HepG2 (cell line): Measurements from ENCODE around the gene LCAT. TPM values are rescaled to one million over a fixed set of nuclear protein-coding genes. Genes with fewer than 3 reads are reported as not detected.
A peak's percentile ranks its signal among the peaks of the same experiment; 100 is the strongest.

Source experiments
- CBX5 ChIP-seq: sonication (generic); formaldehyde crosslinking; IDR thresholded peaks from 2 replicates; pipeline ENCODE4 v1.4.0; 2020; ENCODE audit warnings: missing genetic modification reagents, borderline replicate concordance
- ELF3 ChIP-seq: IDR thresholded peaks from 2 replicates; pipeline ENCODE4 v1.6.1; 2016; ENCODE audit warnings: missing genetic modification reagents, missing compliant biosample characterization
- JDP2 ChIP-seq: sonication (generic); formaldehyde crosslinking; IDR thresholded peaks from 2 replicates; pipeline ENCODE4 v1.8.1; 2022; ENCODE audit warnings: missing genetic modification reagents, borderline replicate concordance
- KAT7 ChIP-seq: IDR thresholded peaks from 2 replicates; pipeline ENCODE4 v1.6.1; 2018; ENCODE audit warnings: borderline replicate concordance, missing compliant biosample characterization
- NCOA5 ChIP-seq: sonication (generic); formaldehyde crosslinking; IDR thresholded peaks from 2 replicates; pipeline ENCODE4 v1.4.0; 2020; ENCODE audit warnings: missing genetic modification reagents
- POLR2AphosphoS2 ChIP-seq: IDR thresholded peaks from 2 replicates; pipeline ENCODE4 v1.6.1; 2011; ENCODE audit warnings: low read depth, low read length, improper control_type of control experiment
- U2AF1 ChIP-seq: fragments of 200-400 bp; formaldehyde crosslinking; optimal IDR thresholded peaks from 2 replicates; pipeline ENCODE3; 2017; ENCODE audit warnings: mild to moderate bottlenecking, low read depth, low read length
- ZFY ChIP-seq: sonication (generic); formaldehyde crosslinking; IDR thresholded peaks from 2 replicates; pipeline ENCODE4 v1.4.0; 2020; ENCODE audit warnings: missing genetic modification reagents
- ZNF224 ChIP-seq: sonication (generic); formaldehyde crosslinking; IDR thresholded peaks from 2 replicates; pipeline ENCODE4 v1.5.0; 2020; ENCODE audit warnings: mild to moderate bottlenecking, missing genetic modification reagents
- ZNF253 ChIP-seq: sonication (generic); formaldehyde crosslinking; IDR thresholded peaks from 2 replicates; pipeline ENCODE4 v1.8.0; 2022; ENCODE audit warnings: mild to moderate bottlenecking, missing genetic modification reagents, borderline replicate concordance
- ZNF629 ChIP-seq: sonication (generic); formaldehyde crosslinking; conservative IDR thresholded peaks from 2 replicates; pipeline ENCODE4 v1.5.0; 2020; ENCODE audit warnings: missing genetic modification reagents
- ZNF660 ChIP-seq: sonication (generic); formaldehyde crosslinking; IDR thresholded peaks from 2 replicates; pipeline ENCODE4 v1.5.1; 2020; ENCODE audit warnings: mild to moderate bottlenecking, low read depth, missing genetic modification reagents, borderline replicate concordance
- ZNF670 ChIP-seq: sonication (generic); formaldehyde crosslinking; IDR thresholded peaks from 2 replicates; pipeline ENCODE4 v1.8.0; 2022; ENCODE audit warnings: mild to moderate bottlenecking, missing genetic modification reagents, borderline replicate concordance
- ZNF83 ChIP-seq: sonication (generic); formaldehyde crosslinking; IDR thresholded peaks from 2 replicates; pipeline ENCODE4 v1.4.0; 2020; ENCODE audit warnings: missing genetic modification reagents, mild to moderate bottlenecking, borderline replicate concordance
- ZSCAN29 ChIP-seq: sonication (generic); formaldehyde crosslinking; conservative IDR thresholded peaks from 2 replicates; pipeline ENCODE4 v1.4.0; 2020; ENCODE audit warnings: mild to moderate bottlenecking, missing genetic modification reagents
- ZSCAN31 ChIP-seq: sonication (generic); formaldehyde crosslinking; IDR thresholded peaks from 2 replicates; pipeline ENCODE4 v1.5.0; 2020; ENCODE audit warnings: low read depth, mild to moderate bottlenecking, missing genetic modification reagents
- polyA plus RNA-seq, 8 experiments: library from polyadenylated mRNA; depleted of rRNA in 3 of 8; stranded (reverse) in 7 of 8; unstranded in 1 of 8; fragments of >200 nt; fragmentation: Illumina TruSeq in 4 of 8; extraction: Trizol in 4 of 8; gene quantifications; 2 replicates each; pipeline versions ENCODE4 v1.2.1 to v1.2.3, GENCODE V29; 2011 to 2016; ENCODE audit warnings: low read depth in 4 of 8, missing spikeins in 1 of 8, mixed read lengths in 1 of 8; ENCODE audit not compliant: insufficient read depth in 1 of 8
- total RNA-seq, 5 experiments: library from RNA; depleted of rRNA; stranded (reverse); fragments of >200 nt; fragmentation: Illumina TruSeq; extraction: Trizol; gene quantifications; 2 replicates each; pipeline ENCODE4 v1.2.3, GENCODE V29; 2016; ENCODE audit warnings: low read depth in 1 of 5
- TF ChIP-seq, protein P1 (sequence below): sonication (generic); formaldehyde crosslinking; IDR thresholded peaks from 2 replicates; pipeline ENCODE4 v1.4.0; 2020; ENCODE audit warnings: missing genetic modification reagents
- TF ChIP-seq, protein P2 (sequence below): sonication (generic); formaldehyde crosslinking; IDR thresholded peaks from 2 replicates; pipeline ENCODE4 v1.5.0; 2020; ENCODE audit warnings: mild to moderate bottlenecking, low read depth, missing genetic modification reagents, borderline replicate concordance
- TF ChIP-seq, protein P3 (sequence below): sonication (generic); formaldehyde crosslinking; IDR thresholded peaks from 2 replicates; pipeline ENCODE4 v1.4.0; 2020; ENCODE audit warnings: missing genetic modification reagents, borderline replicate concordance
- TF ChIP-seq, protein P4 (sequence below): sonication (generic); formaldehyde crosslinking; IDR thresholded peaks from 2 replicates; pipeline ENCODE4 v1.8.0; 2022; ENCODE audit warnings: mild to moderate bottlenecking, missing genetic modification reagents

LCAT gene
- total and polyA plus RNA-seq, 2 of the 13 experiments (the other 11 are each of a cell fraction or from before 2014, with no cell fraction given), result 36.1 to 38.9 TPM

DNA sequence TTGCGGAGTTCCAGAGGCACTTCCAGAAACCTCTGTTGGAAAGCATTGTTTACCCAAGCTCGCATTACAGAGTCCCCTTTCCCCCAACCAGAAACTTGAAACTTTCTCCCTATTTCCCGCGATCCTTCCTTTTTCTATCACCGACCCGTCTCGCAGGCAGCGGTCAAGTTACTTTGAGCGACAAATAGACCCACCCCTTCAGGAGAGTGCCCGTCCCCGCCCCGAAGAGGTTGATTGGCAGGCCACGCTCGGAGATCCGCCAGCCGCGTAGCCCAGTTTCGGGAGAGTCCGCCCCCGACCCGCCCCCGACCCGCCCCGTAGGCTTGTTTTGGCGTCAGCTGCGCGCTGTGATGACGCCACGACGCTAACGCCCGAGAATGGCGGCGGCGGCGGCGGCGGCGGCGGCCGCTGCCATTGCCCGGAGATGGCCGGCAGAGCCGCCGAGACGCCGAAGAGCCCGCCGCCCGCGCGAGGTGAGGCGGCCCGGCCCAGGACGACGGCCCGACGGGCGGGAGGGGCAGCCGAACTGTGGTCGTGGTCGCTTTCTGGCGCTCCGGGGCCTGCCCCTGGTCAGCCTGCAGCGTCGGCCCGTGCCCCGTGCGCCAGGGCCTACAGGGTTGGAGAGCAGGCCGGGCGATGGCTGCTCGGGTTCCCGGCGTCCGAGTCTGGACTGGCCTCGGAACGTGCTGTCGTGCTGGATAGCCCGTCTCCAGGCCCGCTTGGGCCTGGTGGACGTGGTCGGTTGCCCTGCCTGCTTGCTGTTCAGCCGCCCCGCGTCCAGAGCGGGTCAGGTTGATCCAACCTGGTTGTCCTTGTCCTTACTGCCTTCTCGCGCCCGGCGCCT, 50.8 kb downstream of the LCAT start, which contains the start of gene PSKH1 (continued):
- no peak for TF ChIP-seq KAT7 (CRISPR knock-in tag)
- TF ChIP-seq, protein P1, sequence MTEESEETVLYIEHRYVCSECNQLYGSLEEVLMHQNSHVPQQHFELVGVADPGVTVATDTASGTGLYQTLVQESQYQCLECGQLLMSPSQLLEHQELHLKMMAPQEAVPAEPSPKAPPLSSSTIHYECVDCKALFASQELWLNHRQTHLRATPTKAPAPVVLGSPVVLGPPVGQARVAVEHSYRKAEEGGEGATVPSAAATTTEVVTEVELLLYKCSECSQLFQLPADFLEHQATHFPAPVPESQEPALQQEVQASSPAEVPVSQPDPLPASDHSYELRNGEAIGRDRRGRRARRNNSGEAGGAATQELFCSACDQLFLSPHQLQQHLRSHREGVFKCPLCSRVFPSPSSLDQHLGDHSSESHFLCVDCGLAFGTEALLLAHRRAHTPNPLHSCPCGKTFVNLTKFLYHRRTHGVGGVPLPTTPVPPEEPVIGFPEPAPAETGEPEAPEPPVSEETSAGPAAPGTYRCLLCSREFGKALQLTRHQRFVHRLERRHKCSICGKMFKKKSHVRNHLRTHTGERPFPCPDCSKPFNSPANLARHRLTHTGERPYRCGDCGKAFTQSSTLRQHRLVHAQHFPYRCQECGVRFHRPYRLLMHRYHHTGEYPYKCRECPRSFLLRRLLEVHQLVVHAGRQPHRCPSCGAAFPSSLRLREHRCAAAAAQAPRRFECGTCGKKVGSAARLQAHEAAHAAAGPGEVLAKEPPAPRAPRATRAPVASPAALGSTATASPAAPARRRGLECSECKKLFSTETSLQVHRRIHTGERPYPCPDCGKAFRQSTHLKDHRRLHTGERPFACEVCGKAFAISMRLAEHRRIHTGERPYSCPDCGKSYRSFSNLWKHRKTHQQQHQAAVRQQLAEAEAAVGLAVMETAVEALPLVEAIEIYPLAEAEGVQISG (CRISPR knock-in tag), result peak; percentile 74
- TF ChIP-seq, protein P2, sequence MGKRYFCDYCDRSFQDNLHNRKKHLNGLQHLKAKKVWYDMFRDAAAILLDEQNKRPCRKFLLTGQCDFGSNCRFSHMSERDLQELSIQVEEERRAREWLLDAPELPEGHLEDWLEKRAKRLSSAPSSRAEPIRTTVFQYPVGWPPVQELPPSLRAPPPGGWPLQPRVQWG (CRISPR knock-in tag), result no peak
- peak; percentile 9; the same call in 1 of the 2 replicates for TF ChIP-seq ELF3 (CRISPR knock-in tag)
- TF ChIP-seq ZSCAN31, result peak; percentile 87
- TF ChIP-seq POLR2AphosphoS2, result no peak
- no peak for TF ChIP-seq JDP2 (CRISPR knock-in tag)
- peak; percentile 80; the same call in 1 of the 2 replicates for TF ChIP-seq ZNF253 (CRISPR knock-in tag)
- TF ChIP-seq, protein P3, sequence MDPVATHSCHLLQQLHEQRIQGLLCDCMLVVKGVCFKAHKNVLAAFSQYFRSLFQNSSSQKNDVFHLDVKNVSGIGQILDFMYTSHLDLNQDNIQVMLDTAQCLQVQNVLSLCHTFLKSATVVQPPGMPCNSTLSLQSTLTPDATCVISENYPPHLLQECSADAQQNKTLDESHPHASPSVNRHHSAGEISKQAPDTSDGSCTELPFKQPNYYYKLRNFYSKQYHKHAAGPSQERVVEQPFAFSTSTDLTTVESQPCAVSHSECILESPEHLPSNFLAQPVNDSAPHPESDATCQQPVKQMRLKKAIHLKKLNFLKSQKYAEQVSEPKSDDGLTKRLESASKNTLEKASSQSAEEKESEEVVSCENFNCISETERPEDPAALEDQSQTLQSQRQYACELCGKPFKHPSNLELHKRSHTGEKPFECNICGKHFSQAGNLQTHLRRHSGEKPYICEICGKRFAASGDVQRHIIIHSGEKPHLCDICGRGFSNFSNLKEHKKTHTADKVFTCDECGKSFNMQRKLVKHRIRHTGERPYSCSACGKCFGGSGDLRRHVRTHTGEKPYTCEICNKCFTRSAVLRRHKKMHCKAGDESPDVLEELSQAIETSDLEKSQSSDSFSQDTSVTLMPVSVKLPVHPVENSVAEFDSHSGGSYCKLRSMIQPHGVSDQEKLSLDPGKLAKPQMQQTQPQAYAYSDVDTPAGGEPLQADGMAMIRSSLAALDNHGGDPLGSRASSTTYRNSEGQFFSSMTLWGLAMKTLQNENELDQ (CRISPR knock-in tag), result no peak
- 0 out of 2 replicates have a peak, but pooled peaks have one; percentile 26 for TF ChIP-seq ZNF629 (CRISPR knock-in tag)
- TF ChIP-seq U2AF1, result no peak
- peak; percentile 64; the same call in 1 of the 2 replicates for TF ChIP-seq NCOA5 (CRISPR knock-in tag)
- peak; percentile 63; the same call in 1 of the 2 replicates for TF ChIP-seq ZNF670
- peak; percentile 74; the same call in 1 of the 2 replicates for TF ChIP-seq ZNF83 (CRISPR knock-in tag)
- no peak for TF ChIP-seq CBX5 (CRISPR knock-in tag)
- peak; percentile 24; the same call in 1 of the 2 replicates for TF ChIP-seq ZNF224 (CRISPR knock-in tag)
- TF ChIP-seq, protein P4, sequence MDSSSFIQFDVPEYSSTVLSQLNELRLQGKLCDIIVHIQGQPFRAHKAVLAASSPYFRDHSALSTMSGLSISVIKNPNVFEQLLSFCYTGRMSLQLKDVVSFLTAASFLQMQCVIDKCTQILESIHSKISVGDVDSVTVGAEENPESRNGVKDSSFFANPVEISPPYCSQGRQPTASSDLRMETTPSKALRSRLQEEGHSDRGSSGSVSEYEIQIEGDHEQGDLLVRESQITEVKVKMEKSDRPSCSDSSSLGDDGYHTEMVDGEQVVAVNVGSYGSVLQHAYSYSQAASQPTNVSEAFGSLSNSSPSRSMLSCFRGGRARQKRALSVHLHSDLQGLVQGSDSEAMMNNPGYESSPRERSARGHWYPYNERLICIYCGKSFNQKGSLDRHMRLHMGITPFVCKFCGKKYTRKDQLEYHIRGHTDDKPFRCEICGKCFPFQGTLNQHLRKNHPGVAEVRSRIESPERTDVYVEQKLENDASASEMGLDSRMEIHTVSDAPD (CRISPR knock-in tag), result peak; percentile 41; the same call in 1 of the 2 replicates
- TF ChIP-seq ZSCAN29 (CRISPR knock-in tag), result no peak
- no peak for TF ChIP-seq ZNF660
- TF ChIP-seq ZFY (CRISPR knock-in tag), result peak; percentile 99
